Measurements from ENCODE around the gene LAMC3.

- peak; percentile 97 for TF ChIP-seq CTCF (conservative IDR thresholded peaks at IDR 0.05; ENCODE audit: low read depth, low read length)
- no peak for TF ChIP-seq EZH2 (IDR thresholded peaks at IDR 0.05; ENCODE audit: borderline replicate concordance, low read depth, low read length, poor library complexity, severe bottlenecking)
Measured at GRCh38 chr9:131046581-131047202, 37.7 kb downstream of the LAMC3 start.

Measured in A673 (cell line).